CD4-positive, alpha-beta T cell treated with Interleukin-15 for 4 hours (primary cell): Measurements from ENCODE around the gene ADCY2.

Experiments
- DNase-seq: peaks from one replicate; pipeline ENCODE4 v3.0.0-alpha.2; 2020; ENCODE audit warnings: low spot score

ADCY2 gene

DNA sequence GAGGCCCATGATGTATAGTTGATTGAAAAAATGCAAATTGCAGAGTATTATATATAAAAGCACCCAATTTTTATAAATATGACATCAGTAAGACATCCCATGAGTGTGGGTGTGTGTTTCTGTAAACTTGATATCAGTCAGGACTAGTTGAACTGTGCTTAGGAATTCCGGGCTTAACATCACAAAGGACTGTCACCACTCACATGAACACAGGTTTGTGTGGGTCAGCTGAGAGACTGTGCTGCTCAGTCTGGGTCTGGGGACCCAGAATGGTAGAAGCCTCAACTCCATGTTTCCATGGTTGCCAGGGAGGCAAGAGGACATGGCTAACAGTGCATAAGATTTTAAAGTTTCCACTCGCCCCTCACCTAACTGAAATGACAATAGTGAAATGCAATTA is 120.3 kb downstream of the ADCY2 start:
- DNase-seq, result no peak

DNA sequence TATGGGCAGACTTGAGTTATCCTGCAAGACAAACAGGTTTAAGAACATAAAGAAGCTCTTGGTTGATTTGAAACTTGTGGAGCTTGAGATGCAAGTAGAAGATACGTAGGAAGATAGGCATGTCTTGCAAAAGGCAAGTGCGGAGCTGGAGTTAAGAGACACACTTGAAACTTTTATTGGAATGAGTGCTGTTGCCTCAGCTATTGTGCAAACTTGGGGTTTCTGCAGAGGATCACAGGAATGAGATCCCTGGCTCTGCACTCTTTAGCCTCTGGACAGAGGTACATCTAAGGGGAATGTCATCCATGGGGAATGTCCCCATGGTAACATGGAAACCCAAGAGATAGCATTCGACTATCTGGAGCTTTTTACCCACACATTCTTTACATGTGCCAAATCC is 121.1 kb downstream of the ADCY2 start:
- no peak for DNase-seq

DNA sequence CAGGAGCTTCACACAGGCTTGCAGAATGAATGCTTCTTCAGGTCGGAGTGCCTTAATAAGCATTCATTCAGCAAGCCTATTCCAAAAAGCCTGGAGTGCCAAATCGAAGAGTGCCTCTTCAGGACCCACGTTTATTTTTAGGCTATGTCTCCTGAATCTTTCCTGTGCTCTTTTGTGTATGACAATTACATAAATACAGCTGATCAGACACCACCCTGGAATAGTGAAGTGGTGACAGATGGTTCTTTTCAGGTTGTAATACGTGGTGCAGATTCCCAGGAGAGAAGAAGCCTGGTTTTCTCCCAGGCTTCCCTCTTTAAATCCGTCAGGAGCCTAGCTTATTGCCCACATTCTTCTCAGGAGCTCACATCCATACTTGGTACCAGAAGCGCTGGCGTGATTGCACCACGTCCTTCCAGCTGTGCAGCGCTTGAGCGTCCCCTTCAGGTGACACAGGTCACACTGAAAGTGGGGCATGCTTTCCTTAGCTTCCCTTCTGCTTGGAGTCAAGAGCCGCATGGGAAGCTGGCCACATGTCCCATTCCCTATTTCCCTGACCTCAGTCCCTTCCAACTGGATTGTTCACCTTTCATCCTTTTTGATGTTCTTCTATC is 123.1 kb downstream of the ADCY2 start:
- DNase-seq, result no peak

- no peak for DNase-seq
These were observed 123.6 kb downstream of the ADCY2 start for GRCh38 chr5:7519564-7519963.

DNA sequence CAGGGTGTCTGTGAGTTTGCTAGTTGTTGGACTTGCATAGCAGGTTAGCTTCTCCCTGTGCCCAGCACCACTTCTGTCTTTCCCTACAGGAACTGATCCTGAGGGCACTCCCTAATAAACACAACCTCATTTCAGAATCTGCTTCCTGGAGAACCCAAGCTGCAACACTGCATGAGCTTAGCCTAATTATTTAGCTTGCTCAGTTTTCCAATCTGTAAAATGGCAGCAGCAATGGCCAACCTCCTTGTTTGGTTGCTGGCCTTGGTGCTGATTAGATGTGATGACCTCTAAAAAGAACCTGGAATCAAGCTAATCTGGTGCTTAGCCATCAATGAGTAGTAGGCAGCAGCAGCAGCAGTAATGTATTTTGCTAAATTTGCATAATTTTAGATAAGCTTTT is 133.9 kb downstream of the ADCY2 start:
- DNase-seq, result no peak

GRCh38 chr5:7533941-7534340 is 138.0 kb downstream of the ADCY2 start:
- DNase-seq, result no peak

GRCh38 chr5:7534505-7534904 is 138.6 kb downstream of the ADCY2 start:
- DNase-seq, result no peak

DNA sequence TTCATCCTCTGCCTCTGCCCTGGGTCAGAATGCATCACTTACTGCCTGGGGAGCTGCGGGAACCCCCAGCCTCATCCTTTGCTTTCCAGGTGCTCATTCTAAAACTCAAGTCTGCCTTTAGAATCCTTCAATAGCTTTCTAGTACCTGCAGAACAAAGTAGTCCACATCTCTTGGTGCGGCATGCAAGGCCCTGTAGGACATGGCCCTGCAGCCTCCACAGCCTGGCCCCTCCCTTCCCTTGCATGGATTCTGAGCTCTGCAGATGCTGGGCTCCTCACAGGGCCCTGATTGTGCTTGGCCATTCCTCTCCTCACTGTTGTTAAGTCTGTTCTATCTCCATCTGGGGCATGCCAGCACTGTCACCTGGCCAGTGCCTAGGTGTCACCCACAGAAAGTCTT is 141.6 kb downstream of the ADCY2 start:
- DNase-seq, result no peak

DNA sequence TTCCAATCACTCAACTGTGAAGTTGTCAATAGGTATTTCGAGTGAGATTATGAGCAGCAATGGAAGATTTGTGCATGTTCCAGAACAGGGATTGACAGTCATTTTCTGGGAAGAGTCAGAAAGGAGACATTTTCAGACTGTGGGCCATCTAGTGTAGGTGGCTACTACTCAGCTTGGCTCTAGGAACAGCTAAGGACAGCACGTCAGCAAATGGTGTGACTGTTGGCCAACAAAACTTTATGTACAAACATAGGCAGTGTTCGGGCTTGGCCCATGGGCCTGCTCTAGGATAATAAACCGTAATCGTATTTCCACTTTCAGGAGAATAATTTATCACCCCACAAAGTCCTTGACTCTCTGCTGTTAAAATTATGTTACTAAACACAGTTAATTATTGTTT is 143.6 kb downstream of the ADCY2 start:
- DNase-seq, result no peak

DNA sequence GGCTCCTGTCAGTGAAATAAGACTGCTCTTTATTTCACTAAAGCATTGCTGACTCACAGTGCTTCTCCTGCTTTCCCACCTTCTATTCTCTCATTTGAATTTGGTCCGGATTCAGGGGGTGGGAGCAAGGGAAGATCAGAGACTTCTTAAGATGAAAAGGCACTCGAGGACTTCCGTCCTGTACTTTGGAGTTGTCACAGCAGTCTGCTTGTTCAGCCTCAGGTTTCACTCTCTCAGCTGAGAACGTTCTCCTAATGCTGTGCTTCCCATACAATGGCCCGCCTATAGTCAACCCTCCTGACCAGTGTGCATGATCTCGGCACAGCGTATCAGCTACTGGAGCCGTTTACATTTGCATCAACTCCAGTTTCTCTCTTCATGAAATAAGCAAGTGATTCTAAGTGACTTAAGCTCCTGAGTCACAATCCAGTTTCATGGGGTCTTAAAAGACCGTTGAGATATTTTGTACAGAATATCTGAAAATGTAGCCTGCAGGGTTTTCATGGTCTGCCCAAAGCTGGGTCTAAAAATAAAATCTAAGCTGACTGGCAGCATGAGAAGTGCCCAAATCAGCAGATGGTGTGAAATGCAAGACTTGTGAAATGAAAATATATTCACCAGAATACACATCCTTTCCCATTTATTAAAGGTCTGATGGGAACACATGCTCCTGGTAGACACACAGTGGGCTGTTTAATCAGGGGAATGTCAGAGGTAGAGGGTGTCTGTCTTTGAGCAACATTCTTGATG is 145.0 kb downstream of the ADCY2 start:
- no peak for DNase-seq

- no peak for DNase-seq
These were observed 146.0 kb downstream of the ADCY2 start for GRCh38 chr5:7541898-7542297.

- DNase-seq, result no peak
These were observed 150.6 kb downstream of the ADCY2 start for GRCh38 chr5:7546555-7546954.

DNA sequence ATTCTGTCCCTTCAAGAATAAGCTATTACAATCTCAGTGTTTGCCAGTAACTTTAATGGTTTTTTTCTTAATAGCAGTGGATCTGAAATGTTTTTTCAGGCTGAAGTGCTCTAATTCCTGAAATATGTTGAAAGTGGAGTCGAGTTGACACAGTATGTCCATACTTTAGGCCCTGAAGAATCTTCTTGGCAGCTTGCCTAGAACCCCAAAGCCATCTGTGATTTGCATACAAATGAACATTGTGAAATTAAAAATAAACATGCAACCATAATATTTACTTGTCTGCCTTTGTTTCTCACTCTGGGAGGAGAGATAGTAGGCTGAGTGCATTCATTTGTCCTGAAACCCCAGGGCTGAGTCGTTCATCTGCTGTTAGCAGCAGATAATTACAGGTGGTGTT is 152.7 kb downstream of the ADCY2 start:
- no peak for DNase-seq

DNA sequence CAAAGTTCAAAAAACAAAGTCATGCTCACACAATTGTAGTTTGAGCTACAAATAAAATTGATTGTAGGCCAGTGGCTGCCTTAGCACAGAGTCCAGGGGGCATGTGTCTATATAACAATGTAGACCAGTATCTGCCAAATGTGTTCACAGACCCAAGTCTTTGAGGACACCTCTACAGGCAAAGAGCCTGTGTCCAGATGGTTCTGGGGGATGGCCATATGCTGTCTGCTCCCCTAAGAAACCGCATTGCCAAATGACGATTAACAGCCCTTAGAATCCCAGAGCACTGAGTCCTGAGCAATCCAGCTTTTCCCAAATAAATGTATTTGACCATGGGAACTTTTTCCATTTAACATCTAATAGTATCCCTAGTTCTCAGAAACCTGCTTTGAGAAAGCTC is 169.6 kb downstream of the ADCY2 start:
- no peak for DNase-seq

GRCh38 chr5:7576023-7576715 is 180.2 kb downstream of the ADCY2 start:
- no peak for DNase-seq

DNA sequence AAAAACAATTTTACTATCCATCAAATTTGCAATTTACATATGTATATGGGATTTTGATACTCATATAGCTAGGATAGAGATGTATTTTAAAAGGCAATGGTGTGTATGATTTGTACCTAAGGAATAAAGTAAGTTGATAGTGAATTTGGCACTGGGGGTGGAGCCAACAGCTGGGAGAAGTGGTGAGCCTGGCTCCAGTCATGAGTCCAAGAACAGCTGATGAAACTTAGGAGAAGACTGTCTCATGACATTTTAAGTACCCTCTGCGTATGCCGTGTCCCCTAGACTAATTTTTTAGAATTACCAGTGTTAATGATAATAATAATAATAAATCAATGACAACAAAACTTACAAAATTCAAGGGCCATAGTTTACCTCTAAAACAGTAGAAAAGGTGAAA is 181.4 kb downstream of the ADCY2 start:
- no peak for DNase-seq

DNA sequence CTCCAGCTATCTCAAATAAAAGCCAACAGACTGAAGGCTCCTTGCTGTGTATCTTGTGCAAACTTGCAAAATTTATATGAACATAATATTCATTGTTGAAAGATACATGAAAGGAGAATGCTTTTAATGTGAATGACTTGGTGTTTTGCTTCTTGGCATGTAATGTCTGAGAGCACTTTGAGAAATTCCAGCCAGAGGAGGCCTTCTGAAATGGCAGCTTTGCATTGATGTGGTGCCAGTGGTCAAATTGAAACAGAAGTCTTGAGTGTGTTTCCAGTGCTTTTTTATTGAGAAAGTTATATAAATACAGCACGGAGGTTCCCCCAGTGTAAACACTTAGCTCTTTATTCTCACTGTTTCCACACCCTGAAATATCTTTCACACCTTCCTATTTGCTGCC is 182.1 kb downstream of the ADCY2 start:
- DNase-seq, result no peak

GRCh38 chr5:7584749-7585148 is 188.8 kb downstream of the ADCY2 start:
- DNase-seq, result no peak

GRCh38 chr5:7585807-7586206 is 189.9 kb downstream of the ADCY2 start:
- no peak for DNase-seq

DNA sequence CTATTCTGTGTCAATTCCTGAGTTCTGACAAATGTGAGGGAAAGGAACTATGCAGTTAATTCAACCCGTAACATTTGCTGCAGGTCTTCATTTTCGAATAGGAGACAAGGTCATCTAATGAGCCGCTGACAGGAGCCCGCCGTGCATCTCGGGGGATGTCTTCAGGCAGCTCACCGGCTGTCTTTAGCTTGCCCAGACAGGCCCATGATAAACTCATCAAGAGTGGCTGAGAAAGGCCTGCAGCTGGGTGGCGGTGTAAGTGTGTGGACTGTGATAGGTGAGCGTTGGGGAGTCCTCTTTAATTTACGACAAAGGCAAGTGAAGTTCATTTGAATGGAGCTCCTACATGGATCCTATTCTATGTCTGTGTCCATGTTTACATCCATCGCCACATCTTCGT is 190.5 kb downstream of the ADCY2 start:
- no peak for DNase-seq

- DNase-seq, result no peak
These were observed 193.9 kb downstream of the ADCY2 start for GRCh38 chr5:7589800-7590199.

- no peak for DNase-seq
These were observed 197.0 kb downstream of the ADCY2 start for GRCh38 chr5:7592910-7593309.

DNA sequence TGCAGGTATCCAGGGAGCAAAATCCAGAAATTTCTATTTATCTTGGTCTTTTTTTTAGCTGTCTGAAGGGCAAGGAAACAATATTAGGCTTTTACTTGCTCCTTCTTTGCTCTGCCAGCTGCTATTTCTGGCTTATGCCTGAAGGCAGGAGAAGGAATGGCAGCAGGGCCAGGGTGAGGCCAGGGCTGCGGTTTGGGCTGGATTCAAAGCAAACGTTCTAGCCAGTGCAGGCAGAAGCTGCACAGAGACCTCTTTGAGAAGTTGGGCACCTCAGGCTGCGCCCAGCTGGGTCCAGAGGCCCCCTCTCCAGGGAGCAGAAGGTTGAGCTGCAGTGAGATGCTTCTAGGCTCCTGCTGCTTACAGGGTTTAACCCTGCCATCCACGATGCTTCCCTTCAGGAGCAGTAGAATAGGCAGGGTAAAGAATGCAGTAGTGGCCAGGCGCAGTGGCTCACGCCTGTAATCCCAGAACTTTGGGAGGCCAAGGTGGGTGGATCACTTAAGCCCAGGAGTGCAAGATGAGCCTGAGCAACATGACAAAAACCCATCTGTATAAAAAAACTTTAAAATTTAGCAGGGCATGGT is 201.2 kb downstream of the ADCY2 start:
- DNase-seq, result no peak
